ENCODE data around the gene LBX2. TPM values are rescaled to one million over a fixed set of nuclear protein-coding genes. Genes with fewer than 3 reads are reported as not detected.

LBX2 gene
- total RNA-seq, 4 donors from 2014 or later = 0.40 to 0.58 TPM; not detected in 2

- Histone ChIP-seq H3K9me3 (no peaks in the 10 kb centered on the region), H3K27me3 (peaks cover 9% of the 10 kb centered on the region), H3K27ac (no peak overlapping the region), H3K4me1 (peaks cover 0 to 20% (median 9%) of the 10 kb centered on the region in 3 donors), H3K36me3 (peaks cover 0 to 35% of the 10 kb centered on the region in 2 donors), H3K4me3 (no peak overlapping the region)
- WGBS, 2 donors (ENCODE audit: low coverage in 1 of 2) = no CpG with 5 or more reads among the region's 10 CpGs
- no peak for ATAC-seq
- TF ChIP-seq CTCF (IDR thresholded peaks at IDR 0.05) (no peak), POLR2AphosphoS5 (IDR thresholded peaks at IDR 0.05) (no peak), POLR2A (IDR thresholded peaks at IDR 0.05) (no peak), EP300 (IDR thresholded peaks at IDR 0.05) (no peak)
Observed at GRCh38 chr2:74535440-74535965, 36.1 kb upstream of the LBX2 start.

GRCh38 chr2:74534411-74534810 lies 35.0 kb upstream of the LBX2 start:
- Histone ChIP-seq H3K4me3 (no peak overlapping the region), H3K27ac (no peak overlapping the region), H3K9me3 (no peaks in the 10 kb centered on the region), H3K36me3 (peaks cover 0 to 35% of the 10 kb centered on the region in 2 donors), H3K27me3 (peaks cover 6% of the 10 kb centered on the region), H3K4me1 (peaks cover 0 to 23% (median 9%) of the 10 kb centered on the region in 3 donors)
- no peak for ATAC-seq
- TF ChIP-seq EP300 (IDR thresholded peaks at IDR 0.05) (no peak), POLR2AphosphoS5 (IDR thresholded peaks at IDR 0.05) (no peak), CTCF (IDR thresholded peaks at IDR 0.05) (no peak), POLR2A (IDR thresholded peaks at IDR 0.05) (no peak)
- WGBS, 2 donors (ENCODE audit: low coverage in 1 of 2) = 55% methylated on average over 2 of the region's 12 CpGs; no CpG with 5 or more reads in 1 of the 2 donors

GRCh38 chr2:74533464-74533863 lies 34.1 kb upstream of the LBX2 start:
- H3K27ac ChIP-seq = no peak overlapping the region
- H3K4me3 ChIP-seq = no peak overlapping the region
- peaks cover 0 to 35% of the 10 kb centered on the region in 2 donors for H3K36me3 ChIP-seq
- ATAC-seq = no peak
- H3K9me3 ChIP-seq = no peaks in the 10 kb centered on the region
- no peaks in the 10 kb centered on the region for H3K27me3 ChIP-seq
- WGBS, 2 donors (ENCODE audit: low coverage in 1 of 2) = 33 to 70% methylated on average over 1 to 4 of the region's 4 CpGs
- TF ChIP-seq EP300 (IDR thresholded peaks at IDR 0.05) = no peak
- no peak for TF ChIP-seq CTCF (IDR thresholded peaks at IDR 0.05)
- no peak for TF ChIP-seq POLR2AphosphoS5 (IDR thresholded peaks at IDR 0.05)
- no peak for TF ChIP-seq POLR2A (IDR thresholded peaks at IDR 0.05)
- peaks cover 2 to 30% (median 14%) of the 10 kb centered on the region in 3 donors for H3K4me1 ChIP-seq

- Histone ChIP-seq H3K4me3 (no peak overlapping the region), H3K27ac (no peak overlapping the region), H3K9me3 (no peaks in the 10 kb centered on the region), H3K36me3 (peaks cover 0 to 47% of the 10 kb centered on the region in 2 donors), H3K4me1 (peaks cover 2 to 42% (median 15%) of the 10 kb centered on the region in 3 donors), H3K27me3 (no peaks in the 10 kb centered on the region)
- ATAC-seq = no peak
- TF ChIP-seq POLR2A (IDR thresholded peaks at IDR 0.05) (no peak), POLR2AphosphoS5 (IDR thresholded peaks at IDR 0.05) (no peak), CTCF (IDR thresholded peaks at IDR 0.05) (peak in 1 of 4 experiments; percentile 13), EP300 (IDR thresholded peaks at IDR 0.05) (no peak)
Observed at GRCh38 chr2:74532222-74532621, 32.8 kb upstream of the LBX2 start.

- ATAC-seq = no peak
- 79% methylated on average over 4 of the region's 7 CpGs; no CpG with 5 or more reads in 1 of the 2 donors for WGBS, 2 donors (ENCODE audit: low coverage in 1 of 2)
- H3K9me3 ChIP-seq = no peaks in the 10 kb centered on the region
- peaks cover 0 to 52% of the 10 kb centered on the region in 2 donors for H3K36me3 ChIP-seq
- no peaks in the 10 kb centered on the region for H3K27me3 ChIP-seq
- TF ChIP-seq POLR2AphosphoS5 (IDR thresholded peaks at IDR 0.05) (no peak), POLR2A (IDR thresholded peaks at IDR 0.05) (no peak), CTCF (IDR thresholded peaks at IDR 0.05) (no peak), EP300 (IDR thresholded peaks at IDR 0.05) (no peak)
- H3K4me3 ChIP-seq = no peak overlapping the region
- H3K27ac ChIP-seq = no peak overlapping the region
- peaks cover 2 to 44% (median 15%) of the 10 kb centered on the region in 3 donors for H3K4me1 ChIP-seq
Observed at GRCh38 chr2:74531666-74532065, 32.3 kb upstream of the LBX2 start.

Data from gastroesophageal sphincter (tissue), 4 donors.